GM06990 (cell line): ENCODE data around the gene DOK6.

ENCODE experiments used
- DNase-seq: peaks from one replicate; pipeline ENCODE4 v3.0.0-alpha.2; 2011; ENCODE audit not compliant: insufficient read length; ENCODE audit errors: extremely low read depth
- H3K27me3 ChIP-seq: replicated peaks from 2 replicates; pipeline ENCODE4 v1.6.0; 2011; ENCODE audit warnings: low read length; ENCODE audit not compliant: control insufficient read depth, insufficient read depth
- H3K36me3 ChIP-seq: 2 replicates; pipeline ENCODE4 v1.5.1; 2011; ENCODE audit warnings: low read length; ENCODE audit not compliant: control insufficient read depth, insufficient read depth
- H3K4me3 ChIP-seq: replicated peaks from 2 replicates; pipeline ENCODE4 v1.5.1; 2011; ENCODE audit warnings: low read depth, mild to moderate bottlenecking, control low read depth, low read length
- TF ChIP-seq, protein P1 (sequence below): IDR thresholded peaks from 2 replicates; pipeline ENCODE4 v1.5.1; 2011; ENCODE audit warnings: low read length, control low read depth, mild to moderate bottlenecking, inconsistent platforms; ENCODE audit not compliant: insufficient read depth, poor library complexity, severe bottlenecking

The DOK6 gene

GRCh38 chr18:69636529-69637301 lies 236.0 kb downstream of the DOK6 start:
- no peak for DNase-seq
- H3K27me3 ChIP-seq, result no peaks in the 10 kb centered on the region
- no peaks in the 10 kb centered on the region for H3K36me3 ChIP-seq
- TF ChIP-seq, protein P1, sequence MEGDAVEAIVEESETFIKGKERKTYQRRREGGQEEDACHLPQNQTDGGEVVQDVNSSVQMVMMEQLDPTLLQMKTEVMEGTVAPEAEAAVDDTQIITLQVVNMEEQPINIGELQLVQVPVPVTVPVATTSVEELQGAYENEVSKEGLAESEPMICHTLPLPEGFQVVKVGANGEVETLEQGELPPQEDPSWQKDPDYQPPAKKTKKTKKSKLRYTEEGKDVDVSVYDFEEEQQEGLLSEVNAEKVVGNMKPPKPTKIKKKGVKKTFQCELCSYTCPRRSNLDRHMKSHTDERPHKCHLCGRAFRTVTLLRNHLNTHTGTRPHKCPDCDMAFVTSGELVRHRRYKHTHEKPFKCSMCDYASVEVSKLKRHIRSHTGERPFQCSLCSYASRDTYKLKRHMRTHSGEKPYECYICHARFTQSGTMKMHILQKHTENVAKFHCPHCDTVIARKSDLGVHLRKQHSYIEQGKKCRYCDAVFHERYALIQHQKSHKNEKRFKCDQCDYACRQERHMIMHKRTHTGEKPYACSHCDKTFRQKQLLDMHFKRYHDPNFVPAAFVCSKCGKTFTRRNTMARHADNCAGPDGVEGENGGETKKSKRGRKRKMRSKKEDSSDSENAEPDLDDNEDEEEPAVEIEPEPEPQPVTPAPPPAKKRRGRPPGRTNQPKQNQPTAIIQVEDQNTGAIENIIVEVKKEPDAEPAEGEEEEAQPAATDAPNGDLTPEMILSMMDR, result peak; percentile 41
- H3K4me3 ChIP-seq, result no peak overlapping the region

DNA sequence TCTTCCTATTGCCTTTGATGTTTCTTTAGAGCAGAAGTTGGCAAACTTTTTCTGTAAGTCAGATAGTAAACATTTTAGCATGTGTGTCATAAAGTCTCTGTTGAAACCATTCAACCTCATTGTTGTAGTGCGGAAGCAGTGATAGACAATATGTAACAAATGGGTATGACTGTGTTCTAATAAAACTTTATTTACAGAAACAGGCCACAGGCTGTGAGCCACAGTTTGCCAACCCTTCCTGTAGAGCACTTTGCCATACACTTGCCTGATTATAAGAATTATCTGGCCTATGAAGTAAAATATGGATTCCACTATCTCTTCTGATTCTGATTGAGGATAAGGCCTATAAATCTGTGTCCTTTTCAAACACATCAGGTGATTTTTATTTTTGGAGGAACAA lies 237.4 kb downstream of the DOK6 start:
- Histone ChIP-seq H3K36me3 (no peaks in the 10 kb centered on the region), H3K4me3 (no peak overlapping the region), H3K27me3 (no peaks in the 10 kb centered on the region)
- TF ChIP-seq, protein P1, result no peak
- no peak for DNase-seq

GRCh38 chr18:69647702-69648101 lies 247.0 kb downstream of the DOK6 start:
- TF ChIP-seq, protein P1, result no peak

DNA sequence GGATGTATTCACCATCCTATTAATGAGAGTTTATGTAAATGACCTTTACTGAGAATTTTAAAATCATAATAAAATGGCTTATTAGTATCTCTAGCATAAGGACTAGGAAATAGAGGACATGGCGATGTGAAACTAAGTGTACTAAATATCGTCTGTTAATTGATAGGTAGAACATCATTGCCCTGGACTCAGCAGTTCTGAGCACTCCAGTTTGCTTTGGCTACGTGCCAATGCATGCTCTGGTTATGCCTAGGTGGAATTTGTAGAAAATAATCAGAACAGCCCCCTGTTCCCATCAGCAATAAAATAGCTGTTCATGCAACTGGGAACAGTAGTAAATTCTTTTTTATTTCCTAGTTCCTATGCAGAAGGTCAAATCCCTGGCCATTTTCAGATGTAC lies 247.8 kb downstream of the DOK6 start:
- H3K4me3 ChIP-seq, result no peak overlapping the region
- no peaks in the 10 kb centered on the region; the same call in 1 of the 2 replicates for H3K27me3 ChIP-seq
- TF ChIP-seq, protein P1, result no peak
- H3K36me3 ChIP-seq, result no peaks in the 10 kb centered on the region
- DNase-seq, result no peak

More at GRCh38 chr18:69647702-69648101, 247.0 kb downstream of the DOK6 start:
- H3K27me3 ChIP-seq, result no peaks in the 10 kb centered on the region; the same call in 1 of the 2 replicates
- no peak overlapping the region for H3K4me3 ChIP-seq
- no peaks in the 10 kb centered on the region for H3K36me3 ChIP-seq
- no peak for DNase-seq

DNA sequence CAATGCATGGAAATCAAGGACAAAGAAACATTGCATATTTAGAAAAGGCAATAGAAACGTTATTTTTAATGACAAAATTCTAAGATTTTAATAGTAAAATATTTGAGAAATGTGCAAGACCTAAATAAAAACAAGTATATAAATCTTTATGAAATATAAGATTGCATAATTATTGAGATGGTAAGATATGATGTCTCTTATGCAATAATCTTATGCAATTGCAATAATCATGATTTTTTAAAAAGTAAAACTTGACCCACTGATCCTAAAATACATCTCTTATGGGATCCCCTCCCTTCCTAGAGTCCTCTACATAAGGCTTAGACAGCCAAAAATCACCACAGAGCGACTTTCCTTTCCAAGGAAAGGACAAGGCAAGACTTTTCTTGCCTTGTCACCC lies 249.0 kb downstream of the DOK6 start:
- TF ChIP-seq, protein P1, result no peak
- Histone ChIP-seq H3K36me3 (no peaks in the 10 kb centered on the region), H3K27me3 (no peaks in the 10 kb centered on the region; the same call in 1 of the 2 replicates), H3K4me3 (no peak overlapping the region)
- no peak for DNase-seq
